ENCODE results near the gene TMEM150C.

DNA sequence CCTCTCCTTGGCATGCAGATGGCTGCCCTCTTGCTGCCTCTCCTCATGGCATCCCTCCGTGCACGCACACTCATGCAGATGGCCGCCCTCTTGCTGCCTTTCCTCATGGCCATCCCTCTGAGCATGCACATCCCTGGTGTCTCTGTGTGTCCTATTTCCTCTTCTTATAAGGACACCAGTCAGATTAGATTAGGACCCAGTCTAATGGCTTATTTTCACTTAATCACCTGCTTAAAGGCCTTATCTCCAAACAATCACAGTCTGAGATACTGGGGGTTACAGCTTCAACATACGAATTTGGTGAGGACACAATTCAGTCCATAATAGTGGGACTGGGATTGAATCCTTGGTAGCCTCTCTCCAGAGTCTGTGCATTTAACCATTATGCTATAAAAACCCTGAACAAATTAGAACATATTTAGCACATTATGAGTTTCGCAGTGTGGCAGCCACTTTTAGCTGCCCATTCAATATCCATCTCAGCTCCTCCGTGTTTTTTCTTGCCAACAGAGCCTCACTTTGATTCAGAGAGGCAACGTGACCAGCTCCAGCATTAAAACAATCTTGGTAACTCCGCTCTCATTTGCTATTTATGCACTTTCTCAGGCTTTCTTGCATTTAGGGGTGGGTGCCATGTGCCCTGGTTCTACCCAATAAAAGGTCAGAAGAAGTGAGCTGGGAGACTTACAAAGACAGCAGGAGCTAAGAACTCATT is 26.2 kb upstream of the TMEM150C start:
- TF ChIP-seq, protein P1, sequence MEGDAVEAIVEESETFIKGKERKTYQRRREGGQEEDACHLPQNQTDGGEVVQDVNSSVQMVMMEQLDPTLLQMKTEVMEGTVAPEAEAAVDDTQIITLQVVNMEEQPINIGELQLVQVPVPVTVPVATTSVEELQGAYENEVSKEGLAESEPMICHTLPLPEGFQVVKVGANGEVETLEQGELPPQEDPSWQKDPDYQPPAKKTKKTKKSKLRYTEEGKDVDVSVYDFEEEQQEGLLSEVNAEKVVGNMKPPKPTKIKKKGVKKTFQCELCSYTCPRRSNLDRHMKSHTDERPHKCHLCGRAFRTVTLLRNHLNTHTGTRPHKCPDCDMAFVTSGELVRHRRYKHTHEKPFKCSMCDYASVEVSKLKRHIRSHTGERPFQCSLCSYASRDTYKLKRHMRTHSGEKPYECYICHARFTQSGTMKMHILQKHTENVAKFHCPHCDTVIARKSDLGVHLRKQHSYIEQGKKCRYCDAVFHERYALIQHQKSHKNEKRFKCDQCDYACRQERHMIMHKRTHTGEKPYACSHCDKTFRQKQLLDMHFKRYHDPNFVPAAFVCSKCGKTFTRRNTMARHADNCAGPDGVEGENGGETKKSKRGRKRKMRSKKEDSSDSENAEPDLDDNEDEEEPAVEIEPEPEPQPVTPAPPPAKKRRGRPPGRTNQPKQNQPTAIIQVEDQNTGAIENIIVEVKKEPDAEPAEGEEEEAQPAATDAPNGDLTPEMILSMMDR (IDR thresholded peaks at IDR 0.05; ENCODE audit: low read depth, low read length): no peak
- no peak for TF ChIP-seq POLR2A (IDR thresholded peaks at IDR 0.05; ENCODE audit: extremely low read depth, insufficient read length)

All from NB4 (cell line).